ENCODE data around the gene DTX3. TPM values are rescaled to one million over a fixed set of nuclear protein-coding genes. Genes with fewer than 3 reads are reported as not detected.

Gene DTX3
- total and polyA plus RNA-seq, 2 of the 13 experiments (the other 11 are each of a cell fraction or from before 2014, with no cell fraction given) = 9.0 to 27.2 TPM

- H2AFZ ChIP-seq (ENCODE audit: low read length) = no peak overlapping the region
- H3K9me3 ChIP-seq (ENCODE audit: low read length) = no peaks in the 10 kb centered on the region
- CTCF ChIA-PET (ENCODE audit: low intra/inter-chr PET ratio, low total read pairs) = interaction anchor here (1.4 kb wide), 1 partner anchor 41 kb away, joined by 4 read pairs; no protein-coding TSS in a partner anchor
- BruUV-seq (replicated peaks) = no TSS peak
- POLR2A ChIA-PET = interaction anchor here (0.7 to 4.1 kb wide), 13 partner anchors 11 to 165 kb away, joined by 3 to 35 read pairs (median 4); partner anchors contain the start of genes ARHGEF25, DCTN2, DDIT3 and INHBE
- H4K20me1 ChIP-seq (ENCODE audit: insufficient read depth, low read length) = no peaks in the 10 kb centered on the region
- peak overlapping the region; percentile 78 for H3K9ac ChIP-seq (ENCODE audit: insufficient read depth, low read depth, low read length)
- DNase-seq (ENCODE audit: low spot score) (peak; percentile 97), ATAC-seq (peak; percentile 74), FAIRE-seq (peak; percentile 76)
- H3K79me2 ChIP-seq (ENCODE audit: insufficient read depth, low read length) = peaks cover 10% of the 10 kb centered on the region
- peaks cover 77% of the 10 kb centered on the region for H3K4me1 ChIP-seq (ENCODE audit: insufficient read depth, low read length)
- in situ Hi-C loops (cut with HindIII; ENCODE audit: extremely low pct_ligation_motif_present, low pct_unique_long_range_greater_than_20kb) = loop anchor here (5.0 kb wide), 1 partner anchor 42 kb away; no protein-coding TSS in a partner anchor
- peak overlapping the region; percentile 99 for H3K27ac ChIP-seq (ENCODE audit: extremely low read length, insufficient read depth, low read length)
- intact Hi-C loops (cut with micrococcal nuclease; ENCODE audit: unreplicated experiment) = loop anchor here (1.0 to 5.0 kb wide), 3 partner anchors 57 to 157 kb away; partner anchors contain the start of gene AGAP2
- no peaks in the 10 kb centered on the region for H3K27me3 ChIP-seq (ENCODE audit: control insufficient read depth in 1 of 2, insufficient read depth in 2 of 2, low read length in 2 of 2)
- H3K36me3 ChIP-seq (replicated peaks in 1 of 2; ENCODE audit: control insufficient read depth in 1 of 2, insufficient read depth in 2 of 2, low read length in 2 of 2) = peaks cover 3 to 25% of the 10 kb centered on the region in 2 experiments
- WGBS (ENCODE audit: low lambda C conversion rate) = under 1% methylated on average over 6 of the region's 8 CpGs
- H3K4me3 ChIP-seq (replicated peaks in 1 of 3; ENCODE audit: insufficient read depth in 1 of 3, low read depth in 2 of 3, low read length in 3 of 3) = peak overlapping the region; percentile 10 to 60 (median 41)
- peak overlapping the region; percentile 87 for H3K4me2 ChIP-seq (ENCODE audit: low read depth, low read length)
- TF ChIP-seq NCOA5 (CRISPR knock-in tag; IDR thresholded peaks at IDR 0.05) (no peak), EEA1 (CRISPR knock-in tag; IDR thresholded peaks at IDR 0.05; ENCODE audit: borderline replicate concordance) (no peak), ZNF333 (CRISPR knock-in tag; IDR thresholded peaks at IDR 0.05; ENCODE audit: borderline replicate concordance) (no peak), NKX3-1 (CRISPR knock-in tag; IDR thresholded peaks at IDR 0.05) (0 out of 2 replicates have a peak, but pooled peaks have one; percentile 60), ZNF703 (CRISPR knock-in tag; IDR thresholded peaks at IDR 0.05; ENCODE audit: borderline replicate concordance) (no peak), ZNF354B (CRISPR knock-in tag; IDR thresholded peaks at IDR 0.05) (no peak), ZFX (CRISPR knock-in tag; IDR thresholded peaks at IDR 0.05; ENCODE audit: low read depth) (peak; percentile 25), ATF3 (CRISPR knock-in tag; IDR thresholded peaks at IDR 0.05) (peak; percentile 83), MAFG (CRISPR knock-in tag; IDR thresholded peaks at IDR 0.05) (no peak), ZBTB3 (CRISPR knock-in tag; IDR thresholded peaks at IDR 0.05; ENCODE audit: borderline replicate concordance, low read depth) (peak; percentile 15; the same call in 1 of the 2 replicates), ZNF281 (CRISPR knock-in tag; IDR thresholded peaks at IDR 0.05; ENCODE audit: borderline replicate concordance) (no peak), WIZ (CRISPR knock-in tag; IDR thresholded peaks at IDR 0.05) (no peak)
- TF ChIP-seq, protein P1, sequence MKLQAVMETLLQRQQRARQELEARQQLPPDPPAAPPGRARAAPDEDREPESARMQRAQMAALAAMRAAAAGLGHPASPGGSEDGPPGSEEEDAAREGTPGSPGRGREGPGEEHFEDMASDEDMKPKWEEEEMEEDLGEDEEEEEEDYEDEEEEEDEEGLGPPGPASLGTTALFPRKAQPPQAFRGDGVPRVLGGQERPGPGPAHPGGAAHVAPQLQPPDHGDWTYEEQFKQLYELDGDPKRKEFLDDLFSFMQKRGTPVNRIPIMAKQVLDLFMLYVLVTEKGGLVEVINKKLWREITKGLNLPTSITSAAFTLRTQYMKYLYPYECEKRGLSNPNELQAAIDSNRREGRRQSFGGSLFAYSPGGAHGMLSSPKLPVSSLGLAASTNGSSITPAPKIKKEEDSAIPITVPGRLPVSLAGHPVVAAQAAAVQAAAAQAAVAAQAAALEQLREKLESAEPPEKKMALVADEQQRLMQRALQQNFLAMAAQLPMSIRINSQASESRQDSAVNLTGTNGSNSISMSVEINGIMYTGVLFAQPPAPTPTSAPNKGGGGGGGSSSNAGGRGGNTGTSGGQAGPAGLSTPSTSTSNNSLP (IDR thresholded peaks at IDR 0.05; ENCODE audit: low read depth, low read length) = 0 out of 2 replicates have a peak, but pooled peaks have one; percentile 25
- TF ChIP-seq, protein P2, sequence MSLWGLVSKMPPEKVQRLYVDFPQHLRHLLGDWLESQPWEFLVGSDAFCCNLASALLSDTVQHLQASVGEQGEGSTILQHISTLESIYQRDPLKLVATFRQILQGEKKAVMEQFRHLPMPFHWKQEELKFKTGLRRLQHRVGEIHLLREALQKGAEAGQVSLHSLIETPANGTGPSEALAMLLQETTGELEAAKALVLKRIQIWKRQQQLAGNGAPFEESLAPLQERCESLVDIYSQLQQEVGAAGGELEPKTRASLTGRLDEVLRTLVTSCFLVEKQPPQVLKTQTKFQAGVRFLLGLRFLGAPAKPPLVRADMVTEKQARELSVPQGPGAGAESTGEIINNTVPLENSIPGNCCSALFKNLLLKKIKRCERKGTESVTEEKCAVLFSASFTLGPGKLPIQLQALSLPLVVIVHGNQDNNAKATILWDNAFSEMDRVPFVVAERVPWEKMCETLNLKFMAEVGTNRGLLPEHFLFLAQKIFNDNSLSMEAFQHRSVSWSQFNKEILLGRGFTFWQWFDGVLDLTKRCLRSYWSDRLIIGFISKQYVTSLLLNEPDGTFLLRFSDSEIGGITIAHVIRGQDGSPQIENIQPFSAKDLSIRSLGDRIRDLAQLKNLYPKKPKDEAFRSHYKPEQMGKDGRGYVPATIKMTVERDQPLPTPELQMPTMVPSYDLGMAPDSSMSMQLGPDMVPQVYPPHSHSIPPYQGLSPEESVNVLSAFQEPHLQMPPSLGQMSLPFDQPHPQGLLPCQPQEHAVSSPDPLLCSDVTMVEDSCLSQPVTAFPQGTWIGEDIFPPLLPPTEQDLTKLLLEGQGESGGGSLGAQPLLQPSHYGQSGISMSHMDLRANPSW (CRISPR knock-in tag; IDR thresholded peaks at IDR 0.05; ENCODE audit: borderline replicate concordance) = no peak
These were observed 24.8 kb upstream of the DTX3 start for GRCh38 chr12:57579677-57580465.

All from HepG2 (cell line).